Stimulated activated CD8-positive, alpha-beta memory T cell treated with anti-CD3 and anti-CD28 coated beads, Interleukin-15, amount 100 ng/mL, for 4 hours (primary cell): ENCODE results near the gene SPTB.
"Not testable (repeated sequence)": the region's sequence is repeated elsewhere in the genome, so short reads cannot be mapped to it uniquely, and the experiment has no call there.

Source experiments
- DNase-seq, 2 donors: peaks; one replicate each; pipeline ENCODE4 v3.0.0-alpha.2; 2020; ENCODE audit warnings: low read depth in 2 of 2

SPTB gene

DNA sequence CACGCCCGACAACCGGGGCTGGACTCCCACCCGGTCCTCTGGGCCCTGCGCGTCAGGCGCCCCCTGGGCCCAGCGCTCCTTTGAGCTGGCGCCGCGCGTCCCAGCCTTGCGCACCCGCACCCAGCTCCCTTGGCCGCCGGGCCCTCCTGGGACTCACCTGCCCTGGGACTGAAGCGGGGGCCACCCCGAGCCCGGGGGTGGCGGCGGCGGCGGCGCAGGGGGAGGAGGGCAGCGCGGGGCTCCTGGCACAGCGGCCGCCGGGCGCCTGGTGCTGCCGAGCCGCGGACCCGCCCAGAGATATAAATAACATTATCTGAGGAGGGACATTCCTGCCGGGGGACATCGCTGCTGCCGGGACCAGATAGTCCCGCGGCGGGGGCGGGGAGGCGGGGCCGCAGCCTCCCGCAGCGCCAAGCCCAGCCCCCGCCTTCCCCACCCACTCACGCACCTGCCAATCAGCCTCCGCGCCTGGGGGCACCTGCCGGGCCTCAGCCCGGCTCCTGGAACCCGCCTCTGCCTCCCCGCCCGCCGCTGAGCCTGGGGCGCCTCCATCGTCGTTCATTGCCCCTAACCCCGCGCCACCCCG is at the start of gene SPTB:
TSS of gene SPTB (minus strand) at position 273 of the 586 bp plus-strand sequence. CDS start 56,813 bp downstream, outside the sequence.
- peak; percentile 61 for DNase-seq

- no peak for DNase-seq
Observed at GRCh38 chr14:64929014-64929359, 49.3 kb upstream of the SPTB start.

GRCh38 chr14:64928239-64929013 is 48.7 kb upstream of the SPTB start:
- DNase-seq = no peak

GRCh38 chr14:64927031-64927430 is 47.3 kb upstream of the SPTB start:
- no peak for DNase-seq

- DNase-seq = no peak
Observed at GRCh38 chr14:64926398-64926995, 46.8 kb upstream of the SPTB start.

DNA sequence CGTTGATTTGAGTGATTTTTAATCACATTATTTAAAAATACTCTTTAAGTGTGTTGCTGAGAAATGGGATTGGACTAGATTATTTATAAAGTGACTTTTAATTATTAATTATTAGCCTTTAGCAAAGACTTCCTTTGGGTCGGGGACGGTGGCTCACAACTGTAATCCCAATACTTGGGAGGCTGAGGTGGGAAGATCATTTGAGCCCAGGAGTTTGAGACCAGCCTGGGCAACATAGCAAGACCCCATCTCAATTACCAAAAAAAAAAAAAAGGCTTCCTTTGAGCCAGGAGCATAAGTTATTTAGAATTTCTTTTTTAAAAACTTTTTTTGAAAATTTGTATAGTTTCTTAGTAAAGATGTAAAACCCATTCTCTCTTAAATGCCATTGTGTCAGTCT is 43.3 kb upstream of the SPTB start:
- no peak for DNase-seq

DNA sequence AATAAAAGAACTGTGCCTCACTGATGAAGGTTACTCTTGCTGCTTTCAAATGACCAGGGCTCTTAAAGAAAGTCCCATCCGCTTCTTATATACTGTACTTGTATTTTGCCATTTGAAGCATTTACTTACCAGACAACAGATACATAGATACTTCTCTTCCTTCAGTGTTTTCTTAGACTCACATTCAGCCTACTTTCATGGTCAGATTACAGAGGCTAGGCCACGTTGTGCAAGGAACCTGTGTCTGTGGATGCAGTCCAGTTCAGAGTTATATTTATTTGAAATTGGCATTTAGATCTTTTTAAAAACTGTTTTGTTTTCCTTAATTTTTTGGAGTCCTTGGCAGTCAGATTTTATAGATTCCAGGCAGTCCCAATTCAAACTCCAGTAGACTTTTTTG is 40.8 kb upstream of the SPTB start:
- no peak for DNase-seq

DNA sequence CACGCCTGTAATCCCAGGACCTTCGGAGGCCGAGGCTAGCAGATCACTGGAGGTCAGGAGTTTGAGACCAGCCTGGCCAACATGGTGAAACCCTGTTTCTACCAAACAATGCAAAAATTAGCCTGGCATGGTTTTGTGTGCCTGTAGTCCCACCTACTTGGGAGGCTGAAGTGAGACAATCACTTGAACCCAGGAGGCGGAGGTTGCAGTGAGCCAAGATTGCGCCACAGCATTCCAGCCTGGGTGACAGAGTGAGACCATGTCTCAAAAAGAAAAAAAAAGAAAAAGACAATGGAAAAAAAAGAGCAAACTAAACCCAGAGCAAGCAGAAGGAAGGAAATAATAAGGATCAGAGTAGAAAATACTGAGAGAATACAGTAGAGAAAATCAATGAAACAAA is 39.9 kb upstream of the SPTB start:
- no peak for DNase-seq

DNA sequence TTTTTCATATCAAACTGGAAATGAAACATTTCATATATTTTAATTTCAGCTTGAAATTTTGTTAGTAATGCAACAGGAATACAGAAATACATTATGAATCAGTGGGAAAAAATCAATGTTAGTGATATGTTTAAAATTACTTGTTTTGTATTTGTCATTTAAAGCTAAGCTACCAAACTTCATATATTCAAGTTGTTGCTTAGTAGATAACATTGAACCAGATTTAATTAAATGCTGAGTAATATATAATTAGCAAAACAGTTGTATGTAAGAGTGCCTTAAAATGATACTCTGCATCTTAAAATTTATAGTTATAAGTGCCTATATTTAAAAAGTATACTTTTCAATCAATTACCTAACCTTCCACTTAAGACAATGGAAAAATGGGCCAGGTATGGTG is 39.5 kb upstream of the SPTB start:
- DNase-seq = no peak

DNA sequence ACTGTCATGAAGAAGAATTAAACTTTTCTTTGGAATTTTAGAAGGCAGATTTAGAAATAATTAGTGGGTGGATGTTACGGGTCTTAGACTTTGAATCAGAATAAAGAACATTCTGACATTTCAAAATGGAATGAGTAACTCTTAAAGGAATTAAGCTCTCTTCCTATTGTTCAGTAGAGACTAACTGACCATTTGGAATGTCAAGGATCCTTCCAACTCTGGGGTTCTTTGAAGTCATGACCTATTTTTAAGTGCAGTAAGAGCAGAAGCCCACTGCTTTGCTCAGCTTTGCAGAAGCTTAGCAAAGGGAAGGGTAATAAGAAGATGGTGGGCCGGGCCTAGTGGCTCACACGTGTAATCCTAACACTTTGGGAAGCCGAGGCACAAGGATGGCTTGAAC is 38.5 kb upstream of the SPTB start:
- no peak for DNase-seq

DNA sequence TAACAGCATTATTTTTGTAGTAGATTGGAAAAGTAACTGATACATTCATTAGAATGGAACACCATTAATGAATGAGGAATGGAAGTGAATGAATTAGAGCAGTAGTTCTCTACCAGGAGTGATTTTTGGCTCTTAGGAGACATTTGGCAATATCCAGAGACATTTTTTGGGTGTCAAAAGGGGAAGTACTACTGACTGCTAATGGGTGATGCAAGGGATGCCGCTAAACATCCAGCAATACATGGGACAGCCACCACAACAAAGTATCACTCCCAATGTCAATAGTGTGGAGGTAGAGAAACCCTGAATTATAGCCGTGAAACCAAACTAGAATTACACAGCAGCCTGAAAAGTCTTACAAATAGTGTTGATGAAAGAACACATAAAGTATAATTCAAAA is 36.1 kb upstream of the SPTB start:
- no peak for DNase-seq

DNA sequence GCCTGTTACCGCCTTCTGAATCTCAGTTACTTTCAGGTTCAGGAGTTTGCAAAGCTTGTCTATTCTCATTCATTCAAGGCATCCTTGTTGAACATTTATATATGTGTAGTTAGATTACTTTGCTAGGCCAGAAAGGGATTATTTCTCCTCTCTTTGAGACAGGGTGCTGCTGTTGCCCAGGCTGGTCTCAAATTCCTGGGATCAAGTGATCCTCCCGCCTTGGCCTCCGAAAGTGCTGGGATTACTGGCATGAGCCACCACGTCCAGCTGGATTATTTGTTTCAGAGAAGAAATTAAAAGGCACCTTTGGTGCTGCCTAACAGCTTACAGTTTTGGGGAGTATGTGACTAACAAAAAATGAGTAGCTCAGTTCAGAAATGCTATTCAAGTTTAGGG is 35.3 kb upstream of the SPTB start:
- DNase-seq = no peak

DNA sequence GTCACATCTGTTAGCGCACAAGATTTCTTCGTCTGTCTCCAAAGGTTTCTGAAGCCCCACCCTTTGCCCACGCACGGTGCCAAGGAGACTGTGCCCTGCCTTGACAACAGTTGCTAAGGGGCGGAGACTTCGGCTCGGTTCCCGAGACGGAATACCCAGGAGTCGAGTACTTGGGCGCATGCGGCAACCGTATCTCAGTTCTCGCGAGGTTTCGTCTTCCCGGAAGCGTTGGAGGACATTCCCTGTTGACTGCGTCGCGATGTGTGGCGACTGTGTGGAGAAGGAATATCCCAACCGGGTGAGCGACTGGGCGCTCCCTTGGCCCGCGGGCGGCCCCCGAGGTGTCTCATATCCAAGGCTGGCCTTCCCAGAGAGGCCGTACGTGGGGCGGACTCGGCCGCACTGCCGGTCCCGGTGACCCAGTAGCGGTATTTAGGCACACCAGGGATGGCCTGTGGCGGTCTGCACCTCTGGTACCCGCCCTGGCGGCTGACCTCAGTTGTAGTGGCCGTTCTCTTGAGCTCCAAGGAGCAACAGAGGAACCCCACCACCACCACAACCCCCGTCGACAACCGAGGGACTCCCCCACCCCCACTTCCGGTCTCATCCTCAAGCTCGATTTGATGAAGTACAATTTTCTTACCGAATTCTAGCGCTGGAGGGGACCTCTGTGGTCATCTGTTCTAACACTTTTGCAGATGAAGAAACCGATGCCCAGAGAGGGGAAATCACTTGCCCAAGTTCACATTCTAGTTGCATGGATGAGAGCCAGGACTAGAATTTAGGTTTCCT is 34.7 kb upstream of the SPTB start, which contains the start of gene CHURC1:
TSS of gene CHURC1 (plus strand) at position 219 of the 792 bp plus-strand sequence. CDS start at position 260, 41 bp downstream.
- peak; percentile 90 to 98 for DNase-seq

DNA sequence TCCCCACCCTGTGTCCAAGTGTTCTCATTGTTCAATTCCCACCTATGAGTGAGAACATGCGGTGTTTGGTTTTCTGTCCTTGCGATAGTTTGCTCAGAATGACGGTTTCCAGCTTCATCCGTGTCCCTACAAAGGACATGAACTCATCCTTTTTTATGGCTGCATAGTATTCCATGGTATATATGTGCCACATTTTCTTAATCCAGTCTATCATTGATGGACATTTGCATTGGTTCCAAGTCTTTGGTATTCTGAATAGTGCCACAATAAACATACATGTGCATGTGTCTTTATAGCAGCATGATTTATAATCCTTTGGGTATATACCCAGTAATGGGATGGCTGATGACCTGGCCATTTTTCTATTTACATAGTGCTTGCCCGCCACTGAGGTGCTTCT is 33.8 kb upstream of the SPTB start:
- DNase-seq = not testable (repeated sequence)

GRCh38 chr14:64912261-64912660 is 32.6 kb upstream of the SPTB start:
- DNase-seq = no peak

DNA sequence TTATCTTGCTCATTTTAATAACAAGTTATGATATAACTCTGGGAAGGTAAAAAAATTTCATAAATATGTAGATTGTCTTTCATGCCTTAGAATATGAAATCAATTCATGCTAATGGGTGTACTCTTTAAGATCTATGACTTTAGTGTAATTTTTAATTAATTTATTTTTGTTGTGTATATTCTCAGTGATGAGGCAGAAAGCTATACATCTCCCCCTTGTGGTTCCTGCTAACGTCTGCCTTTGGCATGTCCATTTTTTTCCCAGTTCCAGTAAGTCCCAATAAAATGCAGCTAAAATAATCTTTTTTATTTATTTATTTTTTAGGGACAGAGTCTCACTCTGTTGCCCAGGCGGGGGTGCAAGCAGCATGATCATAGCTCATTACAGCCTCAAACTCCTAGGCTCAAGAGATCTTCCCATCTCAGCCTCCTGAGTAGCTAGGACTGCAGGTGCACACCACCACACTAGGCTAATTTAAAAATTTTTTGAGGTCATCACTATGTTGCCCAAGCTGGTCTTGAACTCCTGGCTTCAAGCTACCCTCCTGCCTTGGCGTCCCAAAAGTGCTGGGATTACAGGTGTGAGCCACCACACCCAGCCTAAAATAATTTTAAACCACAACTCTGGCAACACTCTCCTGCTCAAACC is 31.3 kb upstream of the SPTB start:
- no peak for DNase-seq

DNA sequence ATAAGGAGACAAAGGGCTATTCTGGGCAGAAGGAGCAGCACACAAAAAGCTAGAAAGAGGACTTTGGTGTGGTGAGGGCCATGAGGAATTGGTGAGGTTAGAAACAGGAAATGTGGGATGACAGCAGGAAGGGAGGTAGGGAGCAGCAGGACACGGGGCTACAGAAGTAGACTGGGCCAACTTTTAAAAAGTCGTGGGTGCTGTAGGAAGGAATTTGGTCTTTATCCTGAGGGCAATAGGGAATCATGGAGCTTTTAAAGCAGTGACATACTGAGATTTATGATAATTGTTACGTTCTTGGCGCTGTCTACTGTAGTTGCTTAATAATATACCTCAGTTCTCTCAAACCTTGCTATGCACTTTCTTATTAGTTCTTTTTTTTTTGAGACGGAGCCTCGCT is 26.3 kb upstream of the SPTB start:
- no peak for DNase-seq

- no peak for DNase-seq
Observed at GRCh38 chr14:64899958-64900357, 20.3 kb upstream of the SPTB start.

DNA sequence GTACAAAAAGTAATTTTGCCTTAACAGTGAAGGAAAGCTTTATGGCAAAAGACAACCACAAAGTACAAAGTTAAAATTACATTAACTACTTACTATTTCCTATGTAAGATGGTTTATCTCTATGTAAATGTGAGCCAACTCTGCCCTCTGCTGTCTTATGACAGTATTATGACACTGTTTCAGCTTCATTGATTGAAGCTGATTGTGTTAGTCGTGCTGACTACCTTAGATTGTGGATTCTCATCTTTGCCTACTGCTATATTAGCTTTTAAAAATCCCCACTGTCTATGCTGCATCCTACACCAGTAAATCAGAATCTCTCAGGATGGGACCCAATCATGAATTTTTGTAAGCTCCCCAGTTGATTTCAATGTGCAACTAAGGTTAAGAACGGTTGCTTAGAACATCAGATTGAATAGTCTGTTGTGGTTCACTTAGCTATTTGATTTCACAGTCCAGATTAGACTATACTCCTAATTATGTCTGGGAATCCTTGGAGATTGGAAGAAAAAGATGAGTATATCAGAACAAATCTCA is 12.2 kb upstream of the SPTB start:
- DNase-seq = no peak

DNA sequence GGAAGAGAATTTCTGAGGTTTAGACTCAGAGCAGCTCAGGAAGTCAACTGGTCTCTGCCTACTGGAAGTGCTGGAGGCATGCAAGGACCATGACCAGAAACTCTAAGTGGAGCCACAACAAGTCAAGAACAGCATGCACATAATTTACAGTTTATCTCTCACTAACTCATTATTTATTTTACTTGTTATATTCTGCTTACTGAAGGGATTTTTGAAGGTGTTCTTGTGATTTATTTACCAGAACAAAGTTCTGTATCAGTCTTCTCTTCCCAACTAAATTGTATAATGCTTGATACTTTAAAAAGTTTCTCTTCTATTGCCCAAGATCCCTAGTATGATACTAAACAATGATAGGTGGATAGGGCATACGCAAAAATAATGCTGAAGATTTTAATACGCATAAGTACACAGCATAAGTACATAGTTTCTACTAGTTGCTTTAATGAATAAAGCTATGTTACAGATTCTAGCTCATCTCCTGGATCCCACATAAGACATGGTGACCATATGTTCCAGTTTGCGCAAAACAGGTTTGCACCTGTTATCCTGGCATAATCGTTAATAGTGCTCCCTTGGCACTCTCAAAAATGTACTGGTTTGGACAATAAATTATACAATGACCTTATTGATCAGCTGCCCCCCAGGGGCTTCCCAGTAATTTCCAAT is 11.6 kb upstream of the SPTB start:
- DNase-seq = no peak

DNA sequence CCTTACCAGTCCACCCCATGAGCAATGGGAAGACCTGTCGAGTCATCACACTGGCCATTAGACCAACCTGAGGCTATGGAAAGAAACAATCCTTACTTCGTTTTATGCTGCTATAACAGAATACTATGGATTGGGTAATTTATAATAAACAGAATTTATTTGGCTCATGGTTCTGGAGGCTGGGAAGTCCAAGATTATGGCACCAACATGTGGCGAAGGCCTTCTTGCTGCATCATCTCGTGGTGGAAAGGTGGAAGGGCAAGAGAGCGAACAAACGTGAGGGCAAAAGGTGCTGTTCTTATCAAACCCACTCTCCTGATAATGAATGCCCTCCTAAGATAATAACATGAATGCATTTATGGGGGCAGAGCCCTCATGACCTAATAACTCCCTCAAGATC is 9.6 kb upstream of the SPTB start:
- DNase-seq = no peak
